Calu3 (cell line): ENCODE results near the gene DEFB123. TPM values are rescaled to one million over a fixed set of nuclear protein-coding genes. Genes with fewer than 3 reads are reported as not detected.

Experiments used
- BruUV-seq: library from RNA; stranded (reverse); fragments of 400-500 nt; replicated peaks from 2 replicates; lab custom pipeline; 2021; lab: Mats Ljungman, UMichigan
- CTCF ChIA-PET: fragments of 300-600 bp; sonication (Branson Sonifier 250); formaldehyde crosslinking; loops from one replicate; lab custom pipeline; 2022; ENCODE audit warnings: antibody characterized with exemption; lab: Charles Lee
- DNase-seq: peaks from one replicate; pipeline ENCODE4 v3.0.0; 2022
- H3K27ac Mint-ChIP-seq: one replicate; pipeline ENCODE4 v1.8.0; 2022; ENCODE audit warnings: mixed read lengths; ENCODE audit not compliant: unreplicated experiment
- H3K27me3 Mint-ChIP-seq: one replicate; pipeline ENCODE4 v1.8.0; 2022; ENCODE audit warnings: mixed read lengths; ENCODE audit not compliant: unreplicated experiment
- H3K36me3 Mint-ChIP-seq: one replicate; pipeline ENCODE4 v1.8.0; 2022; ENCODE audit warnings: mild to moderate bottlenecking, moderate library complexity, mixed read lengths; ENCODE audit not compliant: insufficient read depth, unreplicated experiment
- H3K4me1 Mint-ChIP-seq: one replicate; pipeline ENCODE4 v1.8.0; 2022; ENCODE audit warnings: mild to moderate bottlenecking, low read depth, mixed read lengths; ENCODE audit not compliant: unreplicated experiment
- H3K4me3 Mint-ChIP-seq: one replicate; pipeline ENCODE4 v1.8.0; 2022; ENCODE audit warnings: mild to moderate bottlenecking, low read depth, moderate library complexity, mixed read lengths; ENCODE audit not compliant: unreplicated experiment
- H3K9me3 Mint-ChIP-seq: one replicate; pipeline ENCODE4 v1.8.0; 2022; ENCODE audit warnings: low read depth, mixed read lengths; ENCODE audit not compliant: unreplicated experiment
- CTCF ChIP-seq: fragments of 200-600 bp; IDR thresholded peaks from one replicate; pipeline ENCODE4 v1.8.0; 2022; ENCODE audit warnings: antibody characterized with exemption; ENCODE audit not compliant: unreplicated experiment
- intact Hi-C: fragments of 100-400 bp; cut with micrococcal nuclease; formaldehyde crosslinking; loops from one replicate; pipeline ENCODE4 v1.10.0; 2022; ENCODE audit not compliant: unreplicated experiment
- total RNA-seq: library from RNA; stranded (reverse); gene quantifications from 2 replicates; pipeline ENCODE4 v1.2.3, GENCODE V29; 2022

DEFB123 gene
- total RNA-seq, 1 experiment from 2014 or later, result not detected

- CTCF ChIA-PET, result interaction anchor here (0.6 kb wide), 1 partner anchor 491 kb away, joined by 3 read pairs; the partner anchor contains the start of gene XKR7
- TF ChIP-seq CTCF, result no peak
- no peaks in the 10 kb centered on the region for H3K9me3 Mint-ChIP-seq
- H3K4me3 Mint-ChIP-seq, result no peak overlapping the region
- no peak for DNase-seq
- no peaks in the 10 kb centered on the region for H3K36me3 Mint-ChIP-seq
- H3K4me1 Mint-ChIP-seq, result no peaks in the 10 kb centered on the region
- no TSS peak for BruUV-seq
- intact Hi-C loops, result no loop called here
- H3K27ac Mint-ChIP-seq, result no peak overlapping the region
- H3K27me3 Mint-ChIP-seq, result peaks cover 86% of the 10 kb centered on the region
Observed at GRCh38 chr20:31476643-31477215, 36.3 kb downstream of the DEFB123 start.

GRCh38 chr20:31484001-31484400 is 43.6 kb downstream of the DEFB123 start:
- CTCF ChIA-PET, result interaction anchor here (0.7 kb wide), 3 partner anchors 68 to 161 kb away, joined by 3 to 5 read pairs (median 4); no protein-coding TSS in a partner anchor

GRCh38 chr20:31485450-31486339 is 45.3 kb downstream of the DEFB123 start:
- H3K27me3 Mint-ChIP-seq, result peaks cover 25% of the 10 kb centered on the region
- intact Hi-C loops, result no loop called here
- H3K4me3 Mint-ChIP-seq, result no peak overlapping the region
- TF ChIP-seq CTCF, result no peak
- no peaks in the 10 kb centered on the region for H3K36me3 Mint-ChIP-seq
- no peak overlapping the region for H3K27ac Mint-ChIP-seq
- H3K4me1 Mint-ChIP-seq, result peaks cover 12% of the 10 kb centered on the region
- peaks cover 3% of the 10 kb centered on the region for H3K9me3 Mint-ChIP-seq
- DNase-seq, result no peak
- CTCF ChIA-PET, result interaction anchor here (0.6 to 4.5 kb wide), 7 partner anchors 8 to 1588 kb away, joined by 3 to 28 read pairs (median 4); no protein-coding TSS in a partner anchor
- BruUV-seq, result no TSS peak

More at GRCh38 chr20:31484001-31484400, 43.6 kb downstream of the DEFB123 start:
- H3K27ac Mint-ChIP-seq, result no peak overlapping the region
- intact Hi-C loops, result no loop called here
- H3K4me1 Mint-ChIP-seq, result peaks cover 12% of the 10 kb centered on the region
- DNase-seq, result no peak
- peaks cover 29% of the 10 kb centered on the region for H3K27me3 Mint-ChIP-seq
- H3K36me3 Mint-ChIP-seq, result no peaks in the 10 kb centered on the region
- H3K9me3 Mint-ChIP-seq, result peaks cover 3% of the 10 kb centered on the region
- no peak overlapping the region for H3K4me3 Mint-ChIP-seq
- BruUV-seq, result no TSS peak
- no peak for TF ChIP-seq CTCF

- Mint-ChIP-seq H3K27ac (no peak overlapping the region), H3K27me3 (peaks cover under 1% of the 10 kb centered on the region), H3K4me3 (no peak overlapping the region), H3K9me3 (peaks cover 3% of the 10 kb centered on the region), H3K36me3 (no peaks in the 10 kb centered on the region), H3K4me1 (peaks cover 12% of the 10 kb centered on the region)
- no peak for DNase-seq
- no TSS peak for BruUV-seq
- intact Hi-C loops, result no loop called here
- CTCF ChIA-PET, result interaction anchor here (4.5 kb wide), 1 partner anchor 15 kb away, joined by 28 read pairs; no protein-coding TSS in a partner anchor
- no peak for TF ChIP-seq CTCF
Observed at GRCh38 chr20:31488115-31488514, 47.7 kb downstream of the DEFB123 start.
